HTR-8/SVneo (cell line): ENCODE results near the gene CAB39.
A peak's percentile ranks its signal among the peaks of the same experiment; 100 is the strongest.

Experiments
- DNase-seq: peaks from one replicate; pipeline ENCODE4 v3.0.0; 2011; ENCODE audit warnings: low spot score, mixed read lengths; ENCODE audit not compliant: insufficient read length
- FAIRE-seq: peaks from 2 replicates; lab custom pipeline; 2011; peaks lifted over from hg19 to GRCh38; lab: Jason Lieb, UNC

CAB39 gene

GRCh38 chr2:230777721-230778120 is 65.1 kb downstream of the CAB39 start:
- FAIRE-seq (no peak), DNase-seq (no peak)

GRCh38 chr2:230778350-230779063 is 65.9 kb downstream of the CAB39 start:
- FAIRE-seq = no peak
- DNase-seq = no peak

- DNase-seq (no peak), FAIRE-seq (no peak)
These were observed 66.5 kb downstream of the CAB39 start for GRCh38 chr2:230779126-230779525.

GRCh38 chr2:230779607-230780006 is 67.0 kb downstream of the CAB39 start:
- FAIRE-seq (no peak), DNase-seq (no peak)

DNA sequence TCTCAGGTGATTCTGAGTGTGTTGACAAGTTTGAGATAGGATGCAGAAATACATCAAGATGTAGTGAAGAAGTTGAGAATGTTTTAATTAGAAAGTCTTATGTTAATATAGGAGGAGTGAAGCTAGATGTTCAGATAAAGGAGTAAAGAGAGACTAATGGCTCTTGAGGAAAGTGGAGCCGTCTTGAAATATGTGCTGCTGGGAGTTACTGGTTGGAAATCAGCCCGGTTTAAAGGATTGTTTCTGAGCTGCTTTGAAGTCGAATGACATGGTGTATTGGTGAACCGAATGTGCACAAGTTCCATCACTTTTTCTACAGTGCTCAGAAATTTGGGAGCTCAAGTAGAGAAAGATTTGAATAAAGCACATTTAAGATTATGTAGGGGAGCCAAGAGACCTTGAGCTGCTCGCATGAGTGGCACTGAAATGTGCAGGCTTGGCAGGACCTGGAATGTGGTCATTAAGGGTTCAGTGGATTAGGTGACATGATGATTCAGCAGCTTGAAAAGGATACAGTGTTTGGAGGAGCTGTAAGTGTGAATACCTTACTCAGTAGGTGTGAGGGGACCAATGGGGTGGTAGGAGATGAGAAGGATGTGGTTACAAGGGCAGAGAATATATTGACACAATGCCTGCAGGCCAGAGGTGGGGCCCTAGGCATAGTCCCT is 68.6 kb downstream of the CAB39 start:
- FAIRE-seq (no peak), DNase-seq (no peak)

- no peak for FAIRE-seq
- no peak for DNase-seq
These were observed 70.5 kb downstream of the CAB39 start for GRCh38 chr2:230783101-230783500.

DNA sequence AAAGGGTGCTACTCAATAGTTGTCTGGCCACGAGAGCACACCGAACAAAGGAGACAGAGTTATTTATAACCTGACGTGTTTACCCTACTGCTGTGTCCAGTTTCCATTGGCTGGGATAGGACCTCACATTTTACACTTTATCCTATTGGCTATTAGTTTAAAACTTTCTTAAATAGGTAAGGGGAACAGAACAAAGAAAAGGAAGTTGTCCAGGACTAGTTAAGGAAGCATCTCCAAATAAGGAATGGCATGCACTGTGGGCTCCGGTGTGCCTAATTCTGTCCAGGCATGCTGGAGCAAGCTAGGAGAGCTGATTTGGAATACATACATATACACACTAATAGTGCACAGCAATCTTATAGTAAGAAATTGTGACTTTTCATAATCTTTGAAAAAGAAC is 72.2 kb downstream of the CAB39 start:
- FAIRE-seq (no peak), DNase-seq (no peak)

DNA sequence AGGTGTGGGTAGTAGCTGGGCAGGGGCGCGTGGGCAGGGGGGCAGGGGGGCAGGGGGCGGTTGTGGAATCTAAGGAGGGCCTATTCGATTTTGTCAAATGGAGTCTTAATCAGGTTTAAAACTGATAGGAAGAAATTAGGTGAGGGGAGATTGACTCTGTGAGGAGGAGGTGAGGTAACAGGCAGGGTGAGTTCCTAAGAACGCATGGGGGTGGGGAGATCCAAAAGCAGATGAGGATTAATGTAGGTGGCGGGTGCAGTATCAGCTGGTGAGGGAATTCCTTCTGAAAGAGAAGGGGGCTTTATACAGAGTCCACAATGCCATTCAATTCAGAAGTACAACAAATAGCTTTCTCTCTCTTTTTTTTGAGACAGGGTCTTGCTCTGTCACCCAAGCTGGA is 72.7 kb downstream of the CAB39 start:
- no peak for FAIRE-seq
- no peak for DNase-seq

DNA sequence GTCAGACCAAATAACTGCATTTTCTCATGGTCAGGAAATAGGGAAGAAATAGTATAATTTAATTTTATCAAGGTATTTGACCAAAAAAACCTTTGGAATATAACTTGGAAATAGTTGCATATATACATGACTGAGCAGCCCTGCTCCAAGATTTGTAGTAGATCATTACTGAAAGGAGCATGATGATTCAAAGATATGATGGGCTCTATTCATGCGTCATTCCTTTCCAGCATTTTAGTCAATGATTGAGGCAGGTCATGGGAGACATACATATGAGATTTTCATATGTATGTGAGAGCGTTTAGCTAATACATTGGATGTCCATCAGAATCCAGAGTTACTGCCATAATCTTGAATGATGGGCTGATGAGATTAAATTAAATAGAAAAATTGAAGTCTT is 74.5 kb downstream of the CAB39 start:
- DNase-seq (no peak), FAIRE-seq (no peak)

DNA sequence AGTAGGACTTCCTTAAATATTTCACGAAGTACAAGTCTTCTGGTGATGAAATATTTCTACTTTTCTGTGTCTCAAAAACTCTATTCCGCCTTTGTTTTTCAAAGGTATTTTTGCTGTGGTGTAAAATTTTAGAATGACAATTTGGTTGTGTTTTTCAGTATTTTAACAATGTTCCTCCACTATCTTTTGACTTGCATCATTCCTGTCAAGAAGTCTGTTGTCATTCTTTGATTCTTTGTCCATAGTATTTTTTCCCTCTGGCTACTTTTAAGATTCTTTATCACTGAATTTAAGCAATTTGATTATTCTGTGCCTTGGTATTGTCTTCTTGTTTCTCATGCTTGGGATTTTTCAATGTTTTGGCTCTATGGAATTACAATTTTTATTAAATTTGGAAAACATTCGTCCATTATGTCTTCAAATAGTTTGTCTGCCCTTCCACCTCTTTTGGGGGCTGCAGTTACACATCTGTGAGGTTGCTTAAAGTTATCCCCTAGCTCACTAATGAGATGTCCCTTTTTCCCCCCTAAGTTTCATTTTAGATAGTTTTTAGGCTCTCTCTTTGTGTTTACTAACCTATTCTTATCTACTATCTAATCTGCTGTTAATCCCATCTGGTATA is 76.0 kb downstream of the CAB39 start:
- FAIRE-seq = no peak
- no peak for DNase-seq

- DNase-seq = no peak
These were observed 78.3 kb downstream of the CAB39 start for GRCh38 chr2:230790981-230791380.

DNA sequence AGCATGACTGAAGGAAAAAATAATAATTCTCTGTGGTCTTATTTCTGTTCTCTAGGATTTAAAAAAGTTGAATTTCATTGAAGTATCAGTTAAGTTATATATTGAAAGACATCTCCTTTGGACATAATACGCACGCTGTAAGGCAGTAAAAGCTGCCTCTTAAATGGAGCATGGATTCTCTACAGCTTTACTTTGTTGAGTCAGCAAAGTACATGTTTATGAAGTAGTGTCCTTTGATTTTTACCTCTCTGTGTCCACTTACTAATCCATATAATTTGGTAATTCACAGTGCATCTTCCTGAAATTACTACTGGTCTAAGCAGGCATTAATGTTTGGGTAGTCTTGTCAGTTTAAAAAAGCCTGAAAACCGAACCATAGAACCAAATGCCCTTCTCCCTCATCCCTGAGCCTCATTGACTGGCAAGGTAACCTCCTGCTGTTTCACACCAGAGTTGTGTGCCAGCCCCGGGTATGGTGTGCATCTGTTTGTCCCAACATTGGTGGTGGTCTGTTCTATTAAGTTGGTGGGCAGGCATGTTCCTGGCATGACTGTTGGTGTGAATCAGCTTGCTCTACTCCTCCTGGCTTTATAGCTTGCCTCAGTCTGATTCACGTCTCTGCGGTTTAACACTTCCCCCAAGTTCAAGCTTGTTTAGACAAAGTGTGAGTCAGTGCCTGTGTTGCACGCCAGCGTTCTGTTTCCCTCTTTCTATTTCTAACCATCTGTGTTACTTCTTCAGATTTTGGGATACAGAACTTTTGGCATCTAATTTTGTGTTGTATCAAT is 81.1 kb downstream of the CAB39 start:
- FAIRE-seq = peak; percentile 80
- DNase-seq = peak; percentile 80

More at GRCh38 chr2:230790981-230791380, 78.3 kb downstream of the CAB39 start:
- FAIRE-seq = no peak

- no peak for DNase-seq
- FAIRE-seq = peak; percentile 33
These were observed 81.9 kb downstream of the CAB39 start for GRCh38 chr2:230794497-230794896.

GRCh38 chr2:230795856-230796255 is 83.2 kb downstream of the CAB39 start:
- FAIRE-seq = no peak
- no peak for DNase-seq

GRCh38 chr2:230796280-230796862 is 83.7 kb downstream of the CAB39 start:
- FAIRE-seq (no peak), DNase-seq (no peak)

DNA sequence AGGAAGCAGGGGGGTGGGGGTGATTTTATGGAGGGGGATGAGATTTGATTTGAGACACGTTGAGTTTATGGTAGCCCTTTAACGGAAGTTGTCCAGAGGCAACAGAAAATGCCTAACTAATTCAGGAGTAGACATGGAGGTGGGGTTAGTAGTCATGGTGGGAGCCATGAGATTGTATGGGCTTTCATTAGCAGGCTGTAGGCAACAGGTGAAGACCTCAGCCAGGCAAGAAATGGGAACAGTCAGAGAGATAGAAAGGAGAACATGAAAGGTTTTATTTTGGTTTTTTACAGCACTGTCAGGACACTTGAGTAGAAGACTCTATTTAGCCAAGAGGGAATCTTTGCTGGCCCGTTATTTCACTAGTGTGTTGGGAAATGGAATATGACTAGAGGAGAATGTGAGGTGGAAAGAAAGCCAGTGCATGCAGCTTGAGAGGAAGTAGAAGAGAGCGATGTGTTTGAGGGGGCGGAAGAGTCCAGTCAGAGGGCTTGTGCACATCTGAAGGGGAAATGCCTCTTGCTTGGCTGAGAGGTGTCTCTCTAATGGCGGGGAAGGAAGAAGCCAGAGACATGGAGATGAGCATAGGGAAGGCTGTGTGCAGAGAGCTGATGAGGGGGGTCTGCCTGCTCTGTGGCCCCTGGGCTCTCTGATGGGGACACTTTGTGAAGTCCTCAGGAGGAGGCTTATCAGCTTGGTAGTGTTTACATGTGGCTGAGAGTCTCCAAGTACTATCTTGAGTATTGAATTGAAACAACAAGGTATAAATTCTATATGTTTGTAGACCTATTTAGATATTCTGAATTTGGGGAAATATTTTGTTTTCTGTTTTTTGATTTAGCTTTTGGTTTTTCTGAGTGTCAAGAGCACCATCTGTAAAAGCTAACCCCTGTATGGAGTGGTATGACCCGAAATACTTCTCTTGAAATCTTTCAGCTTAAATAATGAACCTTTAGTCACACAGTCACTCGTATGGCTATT is 85.2 kb downstream of the CAB39 start:
- DNase-seq = no peak
- FAIRE-seq = no peak

DNA sequence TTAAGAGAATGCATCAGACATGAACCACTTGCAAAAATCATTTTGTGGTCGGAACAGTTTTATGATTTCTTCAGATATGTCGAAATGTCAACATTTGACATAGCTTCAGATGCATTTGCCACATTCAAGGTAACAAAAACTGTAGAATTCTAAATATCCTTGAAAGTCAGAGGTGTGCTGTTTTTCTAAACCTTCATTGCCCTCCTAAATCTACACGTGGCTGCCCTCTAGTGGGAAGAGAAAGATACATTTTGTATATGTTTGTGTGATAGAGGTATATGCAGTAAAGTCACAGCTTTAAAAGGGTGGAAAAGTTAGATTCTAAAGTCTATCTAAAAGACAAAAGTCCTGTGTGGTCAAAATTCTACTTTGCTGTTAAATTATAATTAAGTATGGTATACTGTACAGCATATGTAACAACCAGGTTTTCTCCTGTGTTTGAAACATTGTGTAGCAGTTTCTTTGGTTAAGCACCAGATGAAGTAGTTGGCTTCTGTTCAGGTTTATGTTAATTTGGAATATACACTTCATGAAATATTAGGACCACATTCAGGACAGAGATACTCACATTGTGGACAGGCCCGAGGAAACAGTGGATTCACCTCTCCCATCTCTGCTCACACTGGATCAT is 86.2 kb downstream of the CAB39 start:
- FAIRE-seq = peak; percentile 62
- DNase-seq = no peak

GRCh38 chr2:230805353-230806017 is 92.8 kb downstream of the CAB39 start:
- FAIRE-seq = no peak
- DNase-seq = no peak
